ENCODE measurements around the gene DHX30.
"Not testable (repeated sequence)": the region's sequence is repeated elsewhere in the genome, so short reads cannot be mapped to it uniquely, and the experiment has no call there.

DHX30 gene

DNA sequence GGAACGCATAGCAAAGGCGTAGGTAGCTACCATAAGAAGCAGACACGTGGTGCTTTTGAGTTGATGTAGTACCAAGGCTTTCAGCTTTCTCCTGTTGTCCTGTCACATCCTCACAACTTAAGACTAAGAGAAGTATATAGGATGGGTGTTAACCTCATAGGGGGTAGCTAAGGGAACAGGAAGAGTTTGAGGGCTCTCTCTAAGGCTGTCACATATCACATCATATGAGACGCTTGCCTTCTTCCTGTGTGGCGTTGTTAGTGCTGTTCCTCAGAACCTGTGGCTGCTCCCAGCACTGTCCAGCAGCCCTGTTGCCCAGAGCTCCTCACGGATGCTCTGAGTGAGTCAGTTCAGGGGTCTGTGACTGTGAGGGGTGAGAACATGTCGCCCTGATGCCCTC is 14.7 kb downstream of the DHX30 start:
- DNase-seq: no peak

- DNase-seq: peak; percentile 79 to 80
Measured at GRCh38 chr3:47824541-47825473, 21.9 kb downstream of the DHX30 start.

DNA sequence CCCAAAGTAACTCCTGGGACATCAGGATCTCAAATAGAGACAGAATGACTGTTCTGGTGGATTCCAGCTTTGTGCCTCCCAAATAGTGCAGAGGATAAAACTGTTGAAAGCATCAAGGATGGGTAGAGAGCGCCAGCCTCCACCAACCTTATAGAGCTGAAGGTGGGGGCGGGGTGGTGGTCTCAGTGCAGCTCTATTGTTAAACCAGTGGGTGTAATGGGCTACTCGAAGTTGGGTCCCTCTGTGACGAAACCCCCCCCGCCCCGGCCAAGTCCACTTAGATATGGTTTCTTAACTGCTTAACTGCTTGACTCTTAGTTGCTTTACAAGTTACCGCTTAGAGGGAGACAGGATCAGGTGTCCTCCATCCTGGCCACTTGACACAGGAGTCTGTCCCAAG is 22.7 kb downstream of the DHX30 start:
- DNase-seq: no peak

DNA sequence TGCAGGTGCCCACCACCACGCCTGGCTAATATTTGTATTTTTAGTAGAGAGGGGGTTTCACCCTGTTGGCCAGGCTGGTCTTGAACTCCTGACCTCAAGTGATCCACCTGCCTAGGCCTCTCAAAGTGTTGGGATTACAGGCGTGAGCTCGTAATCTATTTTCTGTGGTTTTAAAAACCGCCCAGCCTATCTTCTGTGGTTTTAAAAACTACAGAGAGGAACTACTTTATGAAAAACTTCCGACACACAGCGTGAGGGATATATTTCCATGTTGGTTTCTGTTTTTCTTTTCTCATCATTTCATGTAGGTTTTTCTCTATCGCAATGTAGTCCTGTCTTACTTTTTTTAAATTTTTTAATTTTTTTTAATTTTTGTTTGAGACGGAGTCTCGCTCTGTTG is 26.5 kb downstream of the DHX30 start:
- not testable (repeated sequence) for DNase-seq

- no peak for DNase-seq
Measured at GRCh38 chr3:47836986-47837385, 34.0 kb downstream of the DHX30 start.

DNA sequence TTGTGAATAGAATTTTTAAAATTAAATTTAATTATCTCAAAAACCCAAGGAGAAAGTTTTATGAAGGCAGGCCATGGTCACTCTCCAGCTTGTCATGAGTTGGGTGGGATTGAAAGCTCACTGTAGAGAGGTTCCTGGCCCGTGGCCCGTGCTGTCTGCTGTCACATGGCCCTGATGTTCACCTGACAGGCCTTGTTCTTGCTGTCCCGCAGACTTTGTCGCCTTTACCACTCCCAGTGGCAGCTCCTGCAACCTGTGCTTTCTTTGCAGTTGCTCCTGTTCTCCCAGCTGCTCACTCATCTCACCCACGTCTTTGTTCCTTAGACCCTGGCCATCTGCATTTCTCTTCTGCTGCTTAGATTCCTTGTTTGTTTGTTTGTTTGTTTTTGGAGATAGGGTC is 35.6 kb downstream of the DHX30 start:
- DNase-seq: no peak

DNA sequence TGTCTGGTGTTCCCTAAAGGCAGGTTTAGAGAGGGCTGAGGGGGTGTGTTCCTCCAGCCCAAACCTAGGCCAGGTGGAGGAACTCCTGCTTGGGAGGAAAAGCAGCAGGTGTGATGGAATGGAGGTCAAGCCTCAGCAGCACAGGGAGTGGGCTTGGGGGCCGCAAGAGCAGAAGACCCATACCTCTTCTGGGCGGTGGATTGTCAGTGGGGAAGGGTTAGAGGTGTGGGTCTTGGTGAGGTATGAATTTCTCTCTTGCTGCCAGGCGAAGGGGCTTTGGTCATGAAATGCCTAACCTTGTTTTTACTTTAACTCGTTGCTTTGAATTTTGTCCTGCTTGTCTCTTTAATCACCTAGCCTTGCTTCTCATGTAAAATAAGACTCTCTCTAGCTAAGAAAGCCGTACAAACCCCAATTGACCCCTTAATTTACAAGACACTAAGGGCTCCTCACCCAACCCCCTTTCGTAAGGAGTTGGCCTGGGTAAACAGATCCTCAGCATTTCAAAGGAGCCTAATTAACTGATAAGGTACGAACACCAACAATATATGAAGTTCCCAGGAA is 38.9 kb downstream of the DHX30 start:
- DNase-seq: no peak

GRCh38 chr3:47846186-47846879 is 43.4 kb downstream of the DHX30 start:
- DNase-seq: no peak

GRCh38 chr3:47846880-47847248 is 43.9 kb downstream of the DHX30 start:
- no peak for DNase-seq

DNA sequence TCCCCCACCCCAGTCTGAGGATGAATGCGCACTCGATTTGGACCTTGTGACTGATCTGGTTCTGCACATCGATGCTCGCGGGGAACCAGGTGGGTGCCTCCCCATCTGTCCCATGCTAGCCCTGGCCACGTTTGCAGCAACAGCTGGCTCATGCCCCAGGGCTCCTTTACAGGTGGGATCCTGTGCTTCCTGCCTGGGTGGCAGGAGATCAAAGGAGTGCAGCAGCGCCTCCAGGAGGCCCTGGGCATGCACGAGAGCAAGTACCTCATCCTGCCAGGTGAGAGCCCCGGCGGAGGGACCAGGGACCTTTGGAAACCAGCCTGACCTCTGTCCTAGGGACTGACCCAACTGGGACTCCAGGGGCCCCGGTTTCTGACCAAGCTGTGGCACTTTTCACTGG is 44.3 kb downstream of the DHX30 start:
- no peak for DNase-seq

DNA sequence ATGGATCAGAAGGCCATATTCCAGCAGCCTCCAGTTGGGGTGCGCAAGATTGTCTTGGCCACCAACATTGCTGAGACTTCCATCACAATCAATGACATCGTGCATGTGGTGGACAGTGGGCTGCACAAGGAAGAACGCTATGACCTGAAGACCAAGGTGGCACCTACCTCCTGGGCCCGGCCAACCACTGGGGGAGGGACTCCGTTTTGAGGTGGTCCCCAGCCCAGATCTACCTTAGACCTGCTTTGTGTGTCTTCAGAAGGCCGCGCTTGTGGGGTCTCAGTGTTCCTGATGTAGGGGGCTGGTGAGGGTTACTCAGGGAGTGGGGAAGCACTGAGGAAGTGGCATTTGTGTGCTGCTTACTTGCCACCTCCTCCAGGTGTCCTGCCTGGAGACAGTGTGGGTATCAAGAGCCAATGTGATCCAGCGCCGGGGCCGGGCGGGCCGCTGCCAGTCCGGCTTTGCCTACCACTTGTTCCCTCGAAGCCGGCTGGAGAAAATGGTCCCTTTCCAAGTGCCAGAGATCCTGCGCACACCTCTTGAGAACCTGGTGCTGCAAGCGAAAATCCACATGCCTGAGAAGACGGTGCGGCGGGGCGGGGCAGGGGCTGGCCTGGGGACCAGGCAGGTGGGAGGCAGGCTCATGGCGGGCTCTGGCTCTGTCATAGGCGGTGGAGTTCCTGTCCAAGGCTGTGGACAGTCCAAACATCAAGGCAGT is 45.0 kb downstream of the DHX30 start:
- DNase-seq: no peak

- no peak for DNase-seq
Measured at GRCh38 chr3:47848599-47849117, 45.7 kb downstream of the DHX30 start.

- no peak for DNase-seq
Measured at GRCh38 chr3:47849186-47849698, 46.3 kb downstream of the DHX30 start.

- no peak for DNase-seq
Measured at GRCh38 chr3:47849699-47850563, 47.0 kb downstream of the DHX30 start.

DNA sequence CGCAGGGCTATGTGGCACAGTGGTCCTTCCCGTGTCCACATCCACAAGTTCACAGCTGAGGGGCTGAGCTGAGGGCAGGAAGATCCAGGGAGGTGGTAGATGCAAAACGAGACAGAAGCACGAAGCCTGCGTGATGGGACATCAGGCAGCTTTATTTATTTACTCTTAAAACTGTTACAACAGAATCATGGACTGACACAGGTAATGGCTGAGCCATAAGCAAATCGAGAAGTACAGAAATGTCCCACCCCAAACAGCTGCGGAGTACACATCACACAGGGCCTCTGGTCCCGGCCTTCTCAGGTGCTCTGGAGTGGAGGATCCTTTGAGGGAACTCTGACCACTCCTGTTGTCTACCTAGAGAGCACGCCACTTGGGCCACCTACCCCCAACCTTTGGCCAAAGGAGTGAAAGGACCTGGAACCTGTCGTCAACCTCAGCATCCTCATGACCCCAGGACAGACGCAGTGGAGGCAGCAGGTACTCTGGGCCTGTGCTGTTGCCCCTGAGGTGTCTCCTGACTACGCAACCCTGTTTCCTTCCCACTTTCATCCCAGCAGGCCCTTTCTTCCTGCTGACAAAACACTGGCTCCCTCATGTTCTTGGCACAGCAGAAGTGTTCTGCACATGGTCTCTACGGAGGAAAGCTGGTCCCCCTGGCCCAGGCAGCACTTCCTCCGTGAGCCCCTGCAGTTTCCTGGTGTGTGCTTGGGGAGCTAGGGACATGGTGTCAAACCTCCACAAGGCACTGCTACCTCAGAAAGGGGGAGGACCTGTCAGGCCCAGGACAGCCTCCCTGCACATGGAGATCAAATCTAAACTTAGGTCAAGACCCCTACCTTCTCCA is 47.8 kb downstream of the DHX30 start:
- no peak for DNase-seq

- DNase-seq: no peak
Measured at GRCh38 chr3:47851888-47852603, 49.1 kb downstream of the DHX30 start.

DNA sequence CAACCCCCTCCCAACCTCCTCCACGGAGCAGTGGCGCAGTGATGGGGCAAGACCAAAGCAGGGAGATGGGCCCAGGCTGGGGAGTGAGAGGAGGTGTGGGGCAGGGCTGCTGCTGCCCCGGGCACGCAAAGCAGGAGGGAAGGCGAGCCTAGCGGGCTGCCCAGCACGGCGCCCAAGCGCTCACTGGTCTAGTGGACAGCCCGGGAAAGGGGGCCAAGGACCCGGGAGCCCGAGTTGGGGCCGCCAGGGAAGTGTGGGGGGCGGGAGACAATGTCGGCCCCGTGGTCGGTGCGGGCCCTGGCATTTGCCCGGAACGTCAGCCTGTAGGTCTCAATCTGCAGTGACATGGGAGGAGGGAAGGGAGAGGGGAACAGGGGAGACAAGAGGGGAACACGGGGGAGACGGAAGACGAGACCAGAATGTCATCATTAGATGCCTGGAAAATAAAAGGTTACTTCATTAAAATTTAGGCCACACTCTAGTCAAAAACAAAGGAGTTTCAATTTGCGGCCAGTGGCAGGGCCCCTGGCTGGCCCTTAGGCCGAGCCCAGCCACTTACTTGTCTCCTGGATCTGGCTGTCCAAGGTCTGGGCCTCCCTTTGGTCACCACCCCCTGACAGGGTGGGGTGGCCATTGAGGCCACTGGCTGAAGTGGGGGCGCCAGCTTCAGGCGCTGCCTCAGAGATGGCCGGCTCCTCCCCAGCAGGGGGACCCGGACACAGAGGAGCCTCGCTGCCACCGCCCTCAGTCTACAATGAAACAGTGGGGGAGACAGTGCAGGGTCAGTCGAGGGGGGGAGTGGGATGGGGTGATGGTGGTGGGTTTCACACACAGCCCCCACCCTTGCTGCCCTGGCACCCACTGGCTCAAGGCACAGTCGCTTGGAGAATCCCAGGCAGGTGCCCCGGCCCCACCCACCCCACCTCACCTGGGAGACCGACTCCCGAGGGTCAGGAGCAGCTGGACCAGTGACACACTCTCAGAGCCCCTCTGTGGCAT is 50.0 kb downstream of the DHX30 start:
- no peak for DNase-seq

- DNase-seq: no peak
Measured at GRCh38 chr3:47854267-47854666, 51.3 kb downstream of the DHX30 start.

All from CD4-positive, alpha-beta T cell treated with Interleukin-4 for 1 hour (primary cell).